GM19395 (cell line): ENCODE measurements around the gene CARMIL3.
A peak's percentile ranks its signal among the peaks of the same experiment; 100 is the strongest.

Experiments used
- ATAC-seq: cut with Tn5 transposase; IDR thresholded peaks from one replicate; pipeline ENCODE4 v1.9.1; 2021; ENCODE audit warnings: mild to moderate bottlenecking, moderate library complexity; ENCODE audit not compliant: unreplicated experiment

CARMIL3 gene

DNA sequence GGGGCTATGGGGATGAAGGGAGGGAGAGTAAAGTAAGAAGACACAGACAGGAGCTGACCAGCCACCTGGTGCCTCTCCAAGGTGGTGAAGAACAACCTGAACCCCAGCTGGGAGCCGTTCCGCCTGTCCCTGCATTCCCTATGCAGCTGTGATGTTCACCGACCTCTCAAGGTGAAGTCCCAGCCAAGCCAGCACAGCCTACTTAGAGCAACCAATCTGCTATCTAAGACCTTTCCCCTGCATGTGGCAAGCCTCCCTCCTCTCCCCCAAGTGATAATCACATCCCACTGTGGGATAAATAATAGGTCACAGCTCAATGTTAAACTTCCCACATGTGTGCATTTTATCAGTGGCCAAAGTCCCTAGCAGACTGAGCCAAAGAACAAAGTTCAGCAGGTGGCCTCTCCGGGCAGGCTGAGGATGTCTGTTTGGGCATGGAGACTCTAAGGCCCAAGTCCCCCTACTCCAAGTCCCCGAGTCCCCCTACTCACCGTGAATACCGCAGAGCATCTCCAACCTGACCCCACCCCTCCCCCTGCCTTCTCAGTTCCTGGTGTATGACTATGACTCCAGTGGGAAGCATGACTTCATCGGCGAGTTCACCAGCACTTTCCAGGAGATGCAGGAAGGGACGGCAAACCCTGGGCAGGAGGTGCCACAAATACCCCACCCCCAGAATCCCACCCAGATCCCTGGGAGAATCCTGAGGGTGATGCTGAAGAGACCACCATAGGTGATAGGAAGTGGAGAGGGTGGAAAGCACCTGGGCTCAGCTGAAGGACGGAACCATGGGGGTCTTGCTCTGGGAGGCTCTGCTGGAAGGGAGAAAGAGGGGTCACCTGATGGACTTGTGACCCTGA lies 23.0 kb downstream of the CARMIL3 start:
- no peak for ATAC-seq

DNA sequence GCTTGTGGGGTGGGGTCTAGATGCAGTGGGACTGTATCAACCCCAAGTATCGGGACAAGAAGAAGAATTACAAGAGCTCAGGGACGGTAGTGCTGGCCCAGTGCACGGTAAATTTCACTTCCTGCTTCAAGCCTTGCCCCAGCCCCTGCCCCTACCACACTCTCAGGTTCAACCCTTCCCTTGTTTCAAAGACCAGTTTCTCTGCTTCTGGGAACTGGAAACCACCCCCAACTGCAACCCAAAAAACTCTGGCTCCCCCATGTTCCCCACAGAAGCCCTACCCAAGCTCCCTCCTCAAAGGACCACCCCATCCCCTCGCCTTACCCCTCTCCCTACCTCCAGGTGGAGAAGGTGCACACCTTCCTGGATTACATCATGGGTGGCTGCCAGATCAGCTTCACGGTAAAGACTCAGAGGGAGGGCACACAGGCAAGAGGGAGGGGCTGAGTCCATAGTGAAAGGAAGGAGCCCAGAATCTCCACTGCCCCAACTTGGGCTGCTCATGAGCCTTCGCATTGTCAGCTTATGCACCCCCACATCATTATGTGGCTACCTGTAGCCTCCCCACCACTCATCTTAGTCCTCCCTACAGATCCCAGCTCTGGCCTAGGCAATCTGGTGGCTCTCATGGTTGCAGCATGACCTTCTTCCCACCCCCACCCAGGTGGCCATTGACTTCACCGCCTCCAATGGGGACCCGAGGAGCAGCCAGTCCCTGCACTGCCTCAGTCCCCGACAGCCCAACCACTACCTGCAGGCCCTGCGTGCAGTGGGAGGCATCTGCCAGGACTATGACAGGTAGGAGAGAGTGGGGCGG lies 23.9 kb downstream of the CARMIL3 start:
- peak; percentile 62 for ATAC-seq

DNA sequence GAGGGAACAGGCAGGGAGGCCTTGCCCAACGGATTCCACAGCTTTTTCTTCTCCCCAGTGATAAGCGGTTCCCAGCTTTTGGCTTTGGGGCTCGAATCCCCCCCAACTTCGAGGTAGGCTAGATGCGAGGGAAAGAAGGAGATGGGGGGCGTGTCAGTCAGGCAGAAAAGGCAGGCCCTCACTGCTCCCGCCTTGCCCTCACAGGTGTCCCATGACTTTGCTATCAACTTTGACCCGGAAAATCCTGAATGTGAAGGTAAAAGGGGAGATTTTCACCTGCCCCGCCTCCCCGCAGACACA lies 24.4 kb downstream of the CARMIL3 start:
- ATAC-seq, result no peak

DNA sequence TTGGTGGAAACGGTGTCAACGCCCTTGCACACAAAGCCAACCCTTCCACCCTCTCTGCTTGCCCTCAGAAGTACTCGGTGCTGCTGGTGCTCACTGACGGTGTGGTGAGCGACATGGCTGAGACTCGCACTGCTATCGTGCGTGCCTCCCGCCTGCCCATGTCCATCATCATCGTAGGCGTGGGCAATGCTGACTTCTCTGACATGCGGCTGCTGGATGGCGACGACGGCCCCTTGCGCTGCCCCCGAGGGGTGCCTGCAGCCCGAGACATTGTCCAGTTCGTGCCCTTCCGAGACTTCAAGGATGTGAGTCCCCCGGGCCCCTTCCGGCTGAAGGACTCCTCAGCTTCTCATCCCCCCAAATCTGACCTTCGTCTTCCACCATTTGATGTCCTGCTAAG lies 25.3 kb downstream of the CARMIL3 start:
- ATAC-seq, result no peak

DNA sequence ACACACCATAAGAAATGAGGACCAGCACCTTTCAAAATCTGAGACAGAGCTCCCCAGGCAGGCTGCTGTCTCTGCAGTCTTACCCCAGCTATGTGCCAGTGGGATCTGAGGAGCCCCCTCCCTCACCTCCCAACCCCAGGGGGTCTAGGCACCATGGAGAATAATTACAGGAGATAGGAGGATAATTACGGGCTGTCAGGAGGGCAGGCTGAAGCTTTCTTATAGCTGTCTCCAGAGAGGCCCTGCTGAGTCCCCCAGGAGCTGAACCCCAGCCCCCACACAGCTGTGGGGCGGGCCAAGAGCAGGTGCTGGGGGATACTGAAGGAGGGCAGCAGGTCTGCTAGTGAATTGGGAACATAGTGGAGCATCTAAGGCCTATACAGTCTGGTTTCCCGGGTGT lies 26.3 kb downstream of the CARMIL3 start:
- ATAC-seq, result no peak

DNA sequence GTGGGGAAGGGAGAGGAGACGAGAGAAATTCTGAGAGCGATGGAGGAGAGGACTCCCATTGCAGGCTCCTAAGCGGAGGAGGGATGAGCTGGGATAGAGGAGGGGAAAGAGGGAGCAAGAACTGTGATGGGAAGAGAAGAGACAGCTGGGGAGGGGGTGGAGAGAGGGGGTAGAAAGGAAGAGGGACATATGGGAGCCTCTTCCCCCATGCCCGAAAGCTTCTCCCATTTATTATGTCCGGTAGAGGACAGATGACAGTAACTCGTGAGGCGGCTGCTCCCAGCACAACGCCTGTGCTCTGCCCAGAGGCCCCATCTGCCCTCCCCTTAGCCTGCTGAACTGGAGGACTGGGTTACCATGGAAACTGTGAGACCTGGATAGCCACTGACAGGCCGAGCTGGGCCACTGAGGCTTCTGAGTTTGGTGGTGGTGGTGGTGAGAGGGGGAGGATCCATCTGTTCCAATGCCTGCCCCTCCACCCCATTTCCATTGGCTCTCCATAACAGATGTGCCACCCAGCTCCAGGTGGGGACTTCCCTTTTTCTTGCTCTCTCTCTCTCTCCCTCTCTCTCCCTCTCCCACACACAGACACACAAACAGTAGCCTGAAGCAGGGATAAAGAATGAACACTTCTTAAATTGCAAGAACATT lies 27.8 kb downstream of the CARMIL3 start:
- ATAC-seq, result no peak

DNA sequence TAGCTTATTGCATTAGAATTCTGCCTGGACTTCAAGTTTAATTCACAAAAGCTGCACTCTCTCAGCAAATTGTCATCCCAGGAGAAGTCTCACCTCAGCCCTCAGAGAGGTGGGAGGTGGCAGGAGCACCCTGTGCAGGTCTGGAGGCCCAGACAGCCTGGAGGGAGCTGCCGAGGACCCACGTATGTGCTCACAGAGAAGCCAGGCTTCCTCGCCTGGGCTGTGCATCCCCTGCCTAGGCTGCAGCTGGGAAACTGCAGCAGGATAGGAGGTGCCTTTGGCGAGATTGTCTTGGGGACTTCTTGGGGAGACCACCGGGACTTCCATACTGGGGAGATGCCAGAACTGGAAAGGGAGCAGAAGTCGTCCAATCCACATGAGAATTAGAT lies 28.3 kb downstream of the CARMIL3 start:
- no peak for ATAC-seq

DNA sequence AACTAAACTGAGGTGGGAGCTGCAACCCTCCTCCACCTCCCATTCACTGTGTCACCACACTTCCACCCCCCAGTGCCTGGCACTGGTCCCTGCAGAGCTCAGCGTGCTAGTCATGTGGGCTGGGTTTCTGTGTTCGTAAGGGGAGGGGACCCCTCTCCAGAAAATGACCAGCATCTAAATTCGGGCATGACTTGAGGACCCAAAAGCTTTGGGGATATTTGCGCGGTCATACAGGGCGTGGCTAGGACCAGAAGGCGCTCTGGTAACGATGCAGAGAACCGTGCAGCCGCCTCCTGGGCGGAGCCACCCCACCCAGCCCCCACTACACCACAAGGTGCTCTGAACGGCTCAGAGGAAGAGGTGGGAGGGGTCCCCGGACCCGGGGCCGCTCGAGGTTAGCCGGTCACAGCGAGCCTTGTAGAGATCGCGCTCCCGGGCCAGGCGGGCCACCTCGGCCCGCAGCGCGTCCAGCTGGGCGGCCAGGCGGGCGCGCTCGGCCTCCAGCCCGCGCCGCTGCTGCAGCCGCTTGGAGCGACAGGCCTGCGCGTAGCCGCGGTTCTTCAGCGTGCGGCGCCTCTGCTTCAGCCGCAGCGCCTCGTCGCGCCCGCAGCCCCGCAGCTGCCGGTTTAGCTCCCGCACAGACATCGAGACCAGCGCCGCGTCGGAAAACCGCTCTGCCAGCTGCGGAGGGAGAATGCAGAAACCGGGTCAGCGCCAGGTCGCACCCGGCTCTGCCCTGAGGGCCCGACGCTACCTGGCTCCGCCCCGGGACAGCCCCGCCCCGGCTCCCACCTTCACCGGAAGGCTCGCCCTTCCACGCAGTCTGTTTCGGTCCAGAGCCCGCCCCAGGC lies 29.3 kb downstream of the CARMIL3 start:
- peak; percentile 89 for ATAC-seq

DNA sequence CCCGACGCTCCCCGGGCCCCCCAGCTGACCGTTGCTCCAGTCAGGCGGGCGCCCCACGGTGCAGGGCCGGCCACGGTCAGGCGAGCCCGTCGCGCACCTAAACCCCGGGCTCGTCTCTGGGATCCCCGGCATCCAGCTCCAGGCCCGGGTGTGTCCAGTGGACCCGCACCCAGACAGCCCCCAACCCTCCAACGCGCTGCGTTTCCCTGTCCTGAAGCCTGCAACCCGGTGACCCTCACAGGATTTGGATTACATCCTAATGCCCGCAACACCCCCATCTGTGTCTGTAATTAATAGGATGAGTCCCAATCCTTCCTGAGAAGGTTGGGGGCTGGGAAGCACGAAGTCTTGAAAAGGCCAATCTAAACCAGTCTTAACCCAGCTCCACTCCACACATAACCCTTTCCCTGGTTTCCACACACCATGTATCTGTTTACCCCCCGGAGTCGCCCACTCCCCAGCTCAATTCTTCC lies 30.0 kb downstream of the CARMIL3 start:
- ATAC-seq, result no peak

DNA sequence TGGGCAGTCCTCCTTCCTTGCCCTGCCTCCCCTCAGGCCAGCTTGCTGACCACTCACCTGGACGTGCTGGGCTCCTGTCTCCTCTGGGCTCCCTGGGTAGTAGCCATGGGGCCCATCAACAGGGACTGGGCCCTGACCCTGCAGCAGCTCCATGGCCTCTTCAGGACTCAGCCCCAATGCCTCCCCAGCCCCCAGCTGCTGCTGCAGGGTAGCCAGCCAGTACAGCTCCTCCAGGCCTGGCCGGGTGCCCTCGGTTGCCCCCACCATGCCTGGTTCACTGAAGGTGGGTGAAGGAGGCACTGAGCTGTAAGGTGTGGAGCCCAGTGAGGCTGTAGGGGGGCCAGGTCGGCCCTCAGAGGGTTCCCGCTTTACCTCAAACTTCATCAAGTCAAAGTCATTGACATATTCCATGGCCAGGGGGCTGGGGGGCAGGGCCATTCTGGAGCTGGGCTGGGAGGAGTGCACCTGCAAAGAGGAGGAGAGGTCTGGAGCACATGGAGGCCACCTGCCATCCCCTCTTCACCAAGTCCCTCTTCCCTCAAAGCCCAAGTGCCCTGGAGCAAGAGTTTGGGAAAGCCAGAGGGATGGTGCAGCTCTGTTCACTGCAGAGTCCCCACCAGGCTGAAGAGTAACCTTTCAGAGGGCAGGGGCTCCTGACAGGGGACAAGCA lies 30.7 kb downstream of the CARMIL3 start:
- no peak for ATAC-seq

DNA sequence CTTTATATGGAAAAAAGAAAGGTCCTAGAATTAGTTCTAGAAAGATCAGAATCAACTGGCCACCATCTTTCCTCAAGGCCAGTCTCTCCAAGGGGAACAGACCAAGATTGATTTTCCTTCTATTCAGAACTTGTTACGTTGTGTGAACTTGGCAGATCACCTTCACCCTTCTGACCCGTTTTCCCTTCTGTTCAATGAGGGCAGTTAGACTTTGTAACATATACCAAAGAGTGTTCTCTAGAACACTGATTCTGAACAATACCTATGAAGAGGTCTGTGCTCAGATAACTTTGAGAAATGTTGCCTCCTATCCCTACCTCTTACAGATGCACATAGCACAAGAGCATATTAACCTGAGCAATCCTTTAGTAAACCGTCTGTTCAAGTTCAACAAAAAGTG lies 31.7 kb downstream of the CARMIL3 start:
- ATAC-seq, result no peak

DNA sequence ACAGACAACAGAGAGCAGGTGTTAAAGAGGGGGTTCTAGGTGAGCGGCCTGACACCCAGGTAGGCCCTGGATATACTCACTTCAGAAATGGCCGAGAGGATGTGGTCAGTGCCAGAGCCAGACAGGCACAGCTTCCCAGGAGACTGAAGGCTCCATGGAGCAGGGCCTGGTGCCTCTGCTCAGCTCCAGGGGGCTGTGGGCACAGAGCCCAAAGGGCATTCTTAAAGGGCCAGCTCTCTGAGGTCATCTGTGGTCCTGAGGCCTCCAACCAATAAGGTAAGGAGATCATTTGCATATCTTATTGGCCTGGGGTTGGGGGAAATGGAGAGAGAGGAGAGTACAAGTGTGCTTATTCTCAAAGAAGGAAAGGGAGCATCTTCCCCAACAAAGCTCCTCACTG lies 32.6 kb downstream of the CARMIL3 start:
- no peak for ATAC-seq

DNA sequence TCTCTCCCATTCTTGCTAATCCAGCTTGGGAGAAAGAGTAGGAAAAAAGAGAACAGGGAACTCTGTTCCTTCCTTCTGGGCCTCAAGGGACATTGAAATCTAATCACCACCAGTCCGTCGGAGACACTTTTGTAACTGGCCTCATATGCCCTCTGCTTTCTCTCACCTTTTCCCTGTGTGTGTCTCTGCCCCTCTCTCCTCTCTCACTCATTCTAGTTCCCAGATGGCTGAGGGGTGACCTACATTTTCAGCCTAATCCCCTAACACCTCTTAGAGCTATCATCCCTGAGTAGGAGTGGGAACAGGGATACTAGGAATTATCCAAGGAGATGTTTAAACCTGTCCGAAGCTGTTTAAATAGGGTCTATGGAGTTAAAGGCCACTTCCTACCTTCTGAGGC lies 33.4 kb downstream of the CARMIL3 start:
- ATAC-seq, result no peak

DNA sequence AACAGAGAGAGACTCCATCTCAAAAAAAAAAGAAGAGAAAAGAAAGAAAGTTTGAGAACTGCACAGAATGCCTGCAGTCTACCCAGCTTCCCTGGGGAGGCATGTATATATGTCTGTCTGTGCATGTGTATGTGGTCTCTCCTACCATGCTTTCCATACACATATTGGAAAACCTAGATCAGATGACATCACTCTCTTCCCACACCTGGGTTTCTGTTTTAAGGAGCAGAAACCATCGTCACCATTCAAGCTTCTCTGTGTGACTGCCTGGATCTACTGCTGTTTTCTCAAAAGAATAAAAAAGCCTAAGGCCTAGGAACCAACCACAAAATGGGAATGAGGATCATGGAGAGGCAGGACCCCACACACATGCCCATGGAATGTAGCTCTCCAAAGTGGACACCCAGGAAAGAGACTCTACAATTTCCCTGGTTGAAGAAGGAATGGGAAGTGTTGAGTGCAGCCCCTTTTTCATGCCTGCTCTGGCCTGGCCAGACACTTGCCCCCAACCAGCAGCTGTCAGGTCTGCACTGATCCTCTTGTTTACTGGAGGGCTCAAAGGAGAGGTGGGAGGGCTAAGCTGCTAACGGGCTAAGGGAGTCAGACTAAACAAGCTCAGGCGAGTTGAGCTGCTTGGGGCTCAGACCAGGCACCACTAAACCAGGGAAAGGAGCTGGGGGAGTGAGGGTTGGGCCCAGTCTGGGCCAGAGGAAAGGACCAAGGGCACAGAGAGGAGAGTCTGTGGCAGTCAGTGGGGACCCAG lies 34.6 kb downstream of the CARMIL3 start:
- no peak for ATAC-seq

DNA sequence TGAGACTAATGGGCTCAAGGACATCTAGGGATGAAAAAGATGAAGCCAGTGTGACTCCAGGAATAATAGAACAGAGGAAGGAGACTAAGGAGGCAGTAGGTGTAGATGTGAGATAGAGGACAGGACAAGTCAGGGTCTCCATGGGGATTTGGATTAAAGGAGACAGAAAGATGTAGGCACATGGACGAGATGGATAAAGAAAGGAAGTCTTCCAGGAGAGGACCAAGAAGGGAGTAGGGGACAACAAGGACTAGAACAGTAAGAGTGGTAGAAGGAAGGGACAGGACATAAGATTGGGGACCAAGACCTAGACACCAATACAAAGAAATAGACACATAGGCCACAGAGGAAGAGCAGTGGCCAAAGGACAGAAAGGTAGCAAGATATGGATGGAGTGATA lies 35.2 kb downstream of the CARMIL3 start:
- ATAC-seq, result no peak

DNA sequence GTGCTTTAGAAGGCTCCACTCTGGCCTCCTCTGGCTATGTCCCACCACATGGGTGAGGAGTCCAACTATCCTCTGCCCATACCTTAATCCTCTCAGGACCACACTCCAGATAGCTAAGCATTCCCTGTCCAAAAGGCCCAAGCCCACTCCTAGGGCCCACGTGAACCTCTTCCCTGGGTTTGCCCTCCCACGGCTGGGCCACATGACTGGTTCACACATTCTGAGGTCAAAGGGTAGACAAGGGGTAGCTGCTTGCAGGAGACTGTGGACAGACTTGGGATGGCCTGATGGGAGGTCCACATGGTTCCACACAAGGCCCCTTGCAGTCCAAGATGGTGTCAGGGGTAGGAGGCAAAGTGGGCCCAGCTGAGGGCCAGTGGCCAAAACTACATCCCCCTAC lies 36.3 kb downstream of the CARMIL3 start:
- ATAC-seq, result no peak

DNA sequence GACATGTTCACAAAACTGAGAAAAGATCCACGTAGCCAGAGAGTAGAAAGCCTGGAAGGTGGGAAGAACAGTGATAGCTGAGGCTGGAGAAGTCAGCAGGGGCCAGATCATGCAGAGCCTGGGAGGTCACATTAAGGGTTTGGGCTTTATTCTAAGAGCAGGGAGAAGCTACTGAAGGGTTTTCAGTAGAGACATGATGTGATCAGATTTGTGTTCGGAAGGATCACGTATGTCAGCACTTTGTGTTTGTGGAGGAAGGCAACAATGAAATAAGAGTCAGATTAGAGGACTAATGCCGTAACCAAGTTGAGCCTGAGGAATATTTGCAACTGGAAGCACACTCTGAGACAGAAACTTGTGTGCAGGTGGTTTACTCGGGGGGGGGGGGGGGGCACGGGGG lies 38.1 kb downstream of the CARMIL3 start:
- ATAC-seq, result no peak

DNA sequence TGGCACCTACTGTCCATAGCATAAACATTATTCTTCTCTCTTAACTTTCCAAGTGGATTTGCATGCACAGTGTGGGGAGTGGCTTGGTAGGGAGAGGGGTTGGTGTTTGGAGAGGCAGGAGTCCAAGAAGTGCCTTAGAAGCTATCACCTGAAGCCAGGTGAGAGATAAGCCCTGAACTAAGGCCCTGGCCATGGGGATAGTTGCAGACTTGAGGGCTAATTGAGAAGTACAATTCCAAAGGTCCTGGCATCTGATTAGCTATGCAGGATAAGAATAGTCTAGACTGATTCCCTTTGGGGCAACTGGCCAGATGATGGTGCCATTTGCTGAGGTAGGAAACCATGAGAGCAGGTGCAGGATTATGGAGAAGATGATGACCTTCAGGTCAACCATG lies 40.3 kb downstream of the CARMIL3 start:
- ATAC-seq, result no peak

DNA sequence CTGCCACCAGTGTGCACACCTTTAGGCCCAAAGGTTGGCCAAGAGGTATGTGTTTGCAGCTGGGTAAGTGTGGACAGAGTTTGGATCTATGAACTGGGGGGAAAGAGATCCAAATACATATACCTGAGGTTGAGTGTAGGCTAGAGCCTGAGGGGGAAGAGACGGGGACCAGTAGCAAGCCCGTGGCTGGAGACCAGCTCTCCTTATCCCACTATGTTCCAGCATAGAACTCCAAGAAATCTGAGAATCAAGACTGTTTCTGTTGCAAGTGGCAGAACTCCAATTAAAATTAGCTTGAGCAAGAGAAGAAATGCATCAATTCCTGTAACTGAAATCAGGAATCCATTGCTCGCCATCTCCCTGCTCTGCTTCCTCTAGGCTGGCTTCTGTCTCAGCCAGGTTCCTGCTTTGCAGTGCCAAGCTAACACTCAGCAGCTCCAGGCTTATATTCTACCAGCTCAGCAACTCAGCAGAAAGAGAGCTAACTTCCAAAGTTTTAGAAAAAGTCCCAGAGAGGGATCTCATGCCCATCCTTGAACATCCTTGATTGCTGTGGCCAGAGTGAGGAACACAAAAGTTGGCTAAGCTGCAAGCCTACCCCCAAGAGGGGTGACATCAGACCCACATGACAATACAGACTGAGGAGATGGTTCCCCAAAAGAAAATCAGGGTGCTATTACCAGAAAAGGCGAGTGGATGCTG lies 40.8 kb downstream of the CARMIL3 start:
- ATAC-seq, result no peak
